WTC11 (cell line): ENCODE data around the gene CCM2L. TPM values are rescaled to one million over a fixed set of nuclear protein-coding genes. Genes with fewer than 3 reads are reported as not detected.

ENCODE experiments used
- ATAC-seq: fragments of 200-7000 bp; cut with Tn5 transposase; 2 replicates; pipeline ENCODE4 v1.10.0; 2021; ENCODE audit warnings: mild to moderate bottlenecking, moderate library complexity
- CTCF ChIA-PET: fragments of 300-600 bp; sonication (Branson Sonifier 250); formaldehyde crosslinking; loops from one replicate; lab custom pipeline; 2021; ENCODE audit warnings: antibody characterized with exemption; lab: Charles Lee
- POLR2A ChIA-PET: fragments of 350-600 bp; sonication (Branson Sonifier 250); formaldehyde crosslinking; loops from one replicate; lab custom pipeline; 2021; ENCODE audit warnings: antibody characterized with exemption; lab: Charles Lee
- DNase-seq: peaks from one replicate; pipeline ENCODE4 v3.0.0; 2021; ENCODE audit warnings: low spot score
- H3K27ac Mint-ChIP-seq: 2 replicates; pipeline ENCODE4 v1.8.0; 2021; ENCODE audit warnings: mixed read lengths
- H3K27me3 Mint-ChIP-seq: 2 replicates; pipeline ENCODE4 v1.8.0; 2021; ENCODE audit warnings: low read depth, mild to moderate bottlenecking, moderate library complexity, mixed read lengths
- H3K36me3 Mint-ChIP-seq: 2 replicates; pipeline ENCODE4 v1.8.0; 2021; ENCODE audit warnings: mixed read lengths
- H3K4me1 Mint-ChIP-seq: 2 replicates; pipeline ENCODE4 v1.8.0; 2022; ENCODE audit warnings: mixed read lengths
- H3K4me3 Mint-ChIP-seq: 2 replicates; pipeline ENCODE4 v1.8.0; 2021; ENCODE audit warnings: mild to moderate bottlenecking, moderate library complexity, mixed read lengths
- H3K9me3 Mint-ChIP-seq: 2 replicates; pipeline ENCODE4 v1.8.0; 2021; ENCODE audit warnings: mixed read lengths
- CREM ChIP-seq: sonication (generic); formaldehyde crosslinking; IDR thresholded peaks from 2 replicates; pipeline ENCODE4 v1.8.1; 2022; ENCODE audit warnings: mild to moderate bottlenecking, missing genetic modification reagents, moderate library complexity
- FOXJ3 ChIP-seq: sonication (generic); formaldehyde crosslinking; IDR thresholded peaks from 2 replicates; pipeline ENCODE4 v1.9.0; 2021; ENCODE audit warnings: missing genetic modification reagents, mild to moderate bottlenecking, borderline replicate concordance
- FOXK1 ChIP-seq: sonication (generic); formaldehyde crosslinking; IDR thresholded peaks from 2 replicates; pipeline ENCODE4 v1.8.0; 2022; ENCODE audit warnings: mild to moderate bottlenecking, moderate library complexity, missing genetic modification reagents
- FOXP1 ChIP-seq: sonication (generic); formaldehyde crosslinking; IDR thresholded peaks from 2 replicates; pipeline ENCODE4 v1.8.0; 2022; ENCODE audit warnings: missing genetic modification reagents, mild to moderate bottlenecking, moderate library complexity, borderline replicate concordance
- GRHL2 ChIP-seq: fragments of 250-450 bp; sonication (Bioruptor Pico); IDR thresholded peaks from 2 replicates; pipeline ENCODE4 v1.8.0; 2022; ENCODE audit warnings: mild to moderate bottlenecking, moderate library complexity; ENCODE audit not compliant: insufficient replicate concordance, severe bottlenecking
- NFE2L1 ChIP-seq: sonication (generic); formaldehyde crosslinking; IDR thresholded peaks from 2 replicates; pipeline ENCODE4 v1.8.1; 2023; ENCODE audit warnings: missing genetic modification reagents
- NR1H2 ChIP-seq: sonication (generic); formaldehyde crosslinking; IDR thresholded peaks from 2 replicates; pipeline ENCODE4 v1.9.0; 2021; ENCODE audit warnings: mild to moderate bottlenecking, moderate library complexity, missing genetic modification reagents
- NR2C2 ChIP-seq: sonication (generic); formaldehyde crosslinking; IDR thresholded peaks from 2 replicates; pipeline ENCODE4 v1.8.0; 2022; ENCODE audit warnings: mild to moderate bottlenecking, missing genetic modification reagents
- PRRX2 ChIP-seq: fragments of 250-450 bp; sonication (Bioruptor Pico); IDR thresholded peaks from 2 replicates; pipeline ENCODE4 v1.8.0; 2021; ENCODE audit warnings: mild to moderate bottlenecking
- RELA ChIP-seq: sonication (generic); formaldehyde crosslinking; IDR thresholded peaks from 2 replicates; pipeline ENCODE4 v1.8.1; 2022; ENCODE audit warnings: missing genetic modification reagents, mild to moderate bottlenecking, borderline replicate concordance
- SP1 ChIP-seq: sonication (generic); formaldehyde crosslinking; conservative IDR thresholded peaks from 2 replicates; pipeline ENCODE4 v1.8.1; 2022; ENCODE audit warnings: missing genetic modification reagents
- ZBTB21 ChIP-seq: sonication (generic); formaldehyde crosslinking; IDR thresholded peaks from 2 replicates; pipeline ENCODE4 v1.8.1; 2023; ENCODE audit warnings: mild to moderate bottlenecking, missing genetic modification reagents, borderline replicate concordance
- ZNF138 ChIP-seq: sonication (generic); formaldehyde crosslinking; conservative IDR thresholded peaks from 2 replicates; pipeline ENCODE4 v1.8.1; 2022; ENCODE audit warnings: mild to moderate bottlenecking, moderate library complexity, missing genetic modification reagents
- ZNF219 ChIP-seq: sonication (generic); formaldehyde crosslinking; IDR thresholded peaks from 2 replicates; pipeline ENCODE4 v1.8.0; 2023; ENCODE audit warnings: missing genetic modification reagents, mild to moderate bottlenecking, borderline replicate concordance
- total RNA-seq: library from RNA; stranded (reverse); gene quantifications from 3 replicates; pipeline ENCODE4 v1.2.3, GENCODE V29; 2021
- TF ChIP-seq, protein P1 (sequence below): fragments of 250-450 bp; sonication (Bioruptor Pico); IDR thresholded peaks from 2 replicates; pipeline ENCODE4 v1.9.0; 2021; ENCODE audit warnings: mild to moderate bottlenecking
- TF ChIP-seq, protein P2 (sequence below): fragments of 250-450 bp; sonication (Bioruptor Pico); IDR thresholded peaks from 2 replicates; pipeline ENCODE4 v2.1.2; 2022; ENCODE audit warnings: mild to moderate bottlenecking, moderate library complexity
- TF ChIP-seq, protein P3 (sequence below): sonication (generic); formaldehyde crosslinking; IDR thresholded peaks from 2 replicates; pipeline ENCODE4 v1.8.0; 2023; ENCODE audit warnings: missing genetic modification reagents, mild to moderate bottlenecking, borderline replicate concordance
- TF ChIP-seq, protein P4 (sequence below): fragments of 250-450 bp; sonication (Bioruptor Pico); IDR thresholded peaks from 2 replicates; pipeline ENCODE4 v1.9.0; 2021; ENCODE audit warnings: moderate library complexity, mild to moderate bottlenecking, inconsistent platforms, borderline replicate concordance
- TF ChIP-seq, protein P5 (sequence below): sonication (generic); formaldehyde crosslinking; conservative IDR thresholded peaks from 2 replicates; pipeline ENCODE4 v1.8.1; 2023; ENCODE audit warnings: mild to moderate bottlenecking, low read depth, missing genetic modification reagents, moderate library complexity
- TF ChIP-seq, protein P6 (sequence below): sonication (generic); formaldehyde crosslinking; IDR thresholded peaks from 2 replicates; pipeline ENCODE4 v1.8.0; 2022; ENCODE audit warnings: mild to moderate bottlenecking, missing genetic modification reagents
- TF ChIP-seq, protein P7 (sequence below): sonication (generic); formaldehyde crosslinking; IDR thresholded peaks from 2 replicates; pipeline ENCODE4 v1.8.0; 2022; ENCODE audit warnings: mild to moderate bottlenecking, missing genetic modification reagents
- TF ChIP-seq, protein P8 (sequence below): sonication (generic); formaldehyde crosslinking; IDR thresholded peaks from 2 replicates; pipeline ENCODE4 v1.8.1; 2022; ENCODE audit warnings: mild to moderate bottlenecking, moderate library complexity, missing genetic modification reagents

CCM2L gene
- total RNA-seq, 1 experiment from 2014 or later = 7.8 TPM

DNA sequence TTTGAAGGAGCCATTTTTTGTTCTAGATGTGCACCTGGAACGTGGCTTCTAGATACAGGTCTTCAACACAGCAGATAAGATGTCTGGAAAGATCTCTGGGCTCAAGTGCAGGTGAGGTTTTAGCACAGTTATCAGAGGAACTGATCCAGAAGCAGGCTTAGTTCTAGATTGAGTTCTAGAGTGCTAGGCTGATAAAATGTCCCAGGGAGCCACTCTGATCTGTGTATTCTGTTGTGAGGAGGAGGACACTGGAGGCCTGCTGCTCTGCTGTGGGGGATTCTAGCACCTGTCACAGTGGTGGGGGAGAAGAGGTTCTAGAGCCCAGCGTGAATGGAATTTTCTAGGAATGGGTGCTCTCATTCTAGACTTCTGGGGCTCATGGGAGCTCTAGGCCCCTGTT, 12.0 kb upstream of the CCM2L start:
- TF ChIP-seq, protein P1, sequence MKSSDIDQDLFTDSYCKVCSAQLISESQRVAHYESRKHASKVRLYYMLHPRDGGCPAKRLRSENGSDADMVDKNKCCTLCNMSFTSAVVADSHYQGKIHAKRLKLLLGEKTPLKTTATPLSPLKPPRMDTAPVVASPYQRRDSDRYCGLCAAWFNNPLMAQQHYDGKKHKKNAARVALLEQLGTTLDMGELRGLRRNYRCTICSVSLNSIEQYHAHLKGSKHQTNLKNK (CRISPR knock-in tag) = no peak
- TF ChIP-seq NFE2L1 (CRISPR knock-in tag) (no peak), PRRX2 (CRISPR knock-in tag) (no peak), CREM (no peak), NR1H2 (no peak), RELA (CRISPR knock-in tag) (no peak), FOXJ3 (CRISPR knock-in tag) (no peak), NR2C2 (CRISPR knock-in tag) (no peak)
- TF ChIP-seq, protein P2, sequence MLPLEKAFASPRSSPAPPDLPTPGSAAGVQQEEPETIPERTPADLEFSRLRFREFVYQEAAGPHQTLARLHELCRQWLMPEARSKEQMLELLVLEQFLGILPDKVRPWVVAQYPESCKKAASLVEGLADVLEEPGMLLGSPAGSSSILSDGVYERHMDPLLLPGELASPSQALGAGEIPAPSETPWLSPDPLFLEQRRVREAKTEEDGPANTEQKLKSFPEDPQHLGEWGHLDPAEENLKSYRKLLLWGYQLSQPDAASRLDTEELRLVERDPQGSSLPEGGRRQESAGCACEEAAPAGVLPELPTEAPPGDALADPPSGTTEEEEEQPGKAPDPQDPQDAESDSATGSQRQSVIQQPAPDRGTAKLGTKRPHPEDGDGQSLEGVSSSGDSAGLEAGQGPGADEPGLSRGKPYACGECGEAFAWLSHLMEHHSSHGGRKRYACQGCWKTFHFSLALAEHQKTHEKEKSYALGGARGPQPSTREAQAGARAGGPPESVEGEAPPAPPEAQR = no peak
- TF ChIP-seq, protein P3, sequence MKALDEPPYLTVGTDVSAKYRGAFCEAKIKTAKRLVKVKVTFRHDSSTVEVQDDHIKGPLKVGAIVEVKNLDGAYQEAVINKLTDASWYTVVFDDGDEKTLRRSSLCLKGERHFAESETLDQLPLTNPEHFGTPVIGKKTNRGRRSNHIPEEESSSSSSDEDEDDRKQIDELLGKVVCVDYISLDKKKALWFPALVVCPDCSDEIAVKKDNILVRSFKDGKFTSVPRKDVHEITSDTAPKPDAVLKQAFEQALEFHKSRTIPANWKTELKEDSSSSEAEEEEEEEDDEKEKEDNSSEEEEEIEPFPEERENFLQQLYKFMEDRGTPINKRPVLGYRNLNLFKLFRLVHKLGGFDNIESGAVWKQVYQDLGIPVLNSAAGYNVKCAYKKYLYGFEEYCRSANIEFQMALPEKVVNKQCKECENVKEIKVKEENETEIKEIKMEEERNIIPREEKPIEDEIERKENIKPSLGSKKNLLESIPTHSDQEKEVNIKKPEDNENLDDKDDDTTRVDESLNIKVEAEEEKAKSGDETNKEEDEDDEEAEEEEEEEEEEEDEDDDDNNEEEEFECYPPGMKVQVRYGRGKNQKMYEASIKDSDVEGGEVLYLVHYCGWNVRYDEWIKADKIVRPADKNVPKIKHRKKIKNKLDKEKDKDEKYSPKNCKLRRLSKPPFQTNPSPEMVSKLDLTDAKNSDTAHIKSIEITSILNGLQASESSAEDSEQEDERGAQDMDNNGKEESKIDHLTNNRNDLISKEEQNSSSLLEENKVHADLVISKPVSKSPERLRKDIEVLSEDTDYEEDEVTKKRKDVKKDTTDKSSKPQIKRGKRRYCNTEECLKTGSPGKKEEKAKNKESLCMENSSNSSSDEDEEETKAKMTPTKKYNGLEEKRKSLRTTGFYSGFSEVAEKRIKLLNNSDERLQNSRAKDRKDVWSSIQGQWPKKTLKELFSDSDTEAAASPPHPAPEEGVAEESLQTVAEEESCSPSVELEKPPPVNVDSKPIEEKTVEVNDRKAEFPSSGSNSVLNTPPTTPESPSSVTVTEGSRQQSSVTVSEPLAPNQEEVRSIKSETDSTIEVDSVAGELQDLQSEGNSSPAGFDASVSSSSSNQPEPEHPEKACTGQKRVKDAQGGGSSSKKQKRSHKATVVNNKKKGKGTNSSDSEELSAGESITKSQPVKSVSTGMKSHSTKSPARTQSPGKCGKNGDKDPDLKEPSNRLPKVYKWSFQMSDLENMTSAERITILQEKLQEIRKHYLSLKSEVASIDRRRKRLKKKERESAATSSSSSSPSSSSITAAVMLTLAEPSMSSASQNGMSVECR = no peak
- TF ChIP-seq, protein P4, sequence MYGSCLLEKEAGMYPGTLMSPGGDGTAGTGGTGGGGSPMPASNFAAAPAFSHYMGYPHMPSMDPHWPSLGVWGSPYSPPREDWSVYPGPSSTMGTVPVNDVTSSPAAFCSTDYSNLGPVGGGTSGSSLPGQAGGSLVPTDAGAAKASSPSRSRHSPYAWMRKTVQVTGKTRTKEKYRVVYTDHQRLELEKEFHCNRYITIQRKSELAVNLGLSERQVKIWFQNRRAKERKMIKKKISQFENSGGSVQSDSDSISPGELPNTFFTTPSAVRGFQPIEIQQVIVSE (CRISPR knock-in tag) = no peak
- TF ChIP-seq, protein P5, sequence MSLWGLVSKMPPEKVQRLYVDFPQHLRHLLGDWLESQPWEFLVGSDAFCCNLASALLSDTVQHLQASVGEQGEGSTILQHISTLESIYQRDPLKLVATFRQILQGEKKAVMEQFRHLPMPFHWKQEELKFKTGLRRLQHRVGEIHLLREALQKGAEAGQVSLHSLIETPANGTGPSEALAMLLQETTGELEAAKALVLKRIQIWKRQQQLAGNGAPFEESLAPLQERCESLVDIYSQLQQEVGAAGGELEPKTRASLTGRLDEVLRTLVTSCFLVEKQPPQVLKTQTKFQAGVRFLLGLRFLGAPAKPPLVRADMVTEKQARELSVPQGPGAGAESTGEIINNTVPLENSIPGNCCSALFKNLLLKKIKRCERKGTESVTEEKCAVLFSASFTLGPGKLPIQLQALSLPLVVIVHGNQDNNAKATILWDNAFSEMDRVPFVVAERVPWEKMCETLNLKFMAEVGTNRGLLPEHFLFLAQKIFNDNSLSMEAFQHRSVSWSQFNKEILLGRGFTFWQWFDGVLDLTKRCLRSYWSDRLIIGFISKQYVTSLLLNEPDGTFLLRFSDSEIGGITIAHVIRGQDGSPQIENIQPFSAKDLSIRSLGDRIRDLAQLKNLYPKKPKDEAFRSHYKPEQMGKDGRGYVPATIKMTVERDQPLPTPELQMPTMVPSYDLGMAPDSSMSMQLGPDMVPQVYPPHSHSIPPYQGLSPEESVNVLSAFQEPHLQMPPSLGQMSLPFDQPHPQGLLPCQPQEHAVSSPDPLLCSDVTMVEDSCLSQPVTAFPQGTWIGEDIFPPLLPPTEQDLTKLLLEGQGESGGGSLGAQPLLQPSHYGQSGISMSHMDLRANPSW = no peak
- TF ChIP-seq, protein P6, sequence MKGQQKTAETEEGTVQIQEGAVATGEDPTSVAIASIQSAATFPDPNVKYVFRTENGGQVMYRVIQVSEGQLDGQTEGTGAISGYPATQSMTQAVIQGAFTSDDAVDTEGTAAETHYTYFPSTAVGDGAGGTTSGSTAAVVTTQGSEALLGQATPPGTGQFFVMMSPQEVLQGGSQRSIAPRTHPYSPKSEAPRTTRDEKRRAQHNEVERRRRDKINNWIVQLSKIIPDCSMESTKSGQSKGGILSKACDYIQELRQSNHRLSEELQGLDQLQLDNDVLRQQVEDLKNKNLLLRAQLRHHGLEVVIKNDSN (CRISPR knock-in tag) = no peak
- peaks cover 44% of the 10 kb centered on the region for H3K27me3 Mint-ChIP-seq
- H3K27ac Mint-ChIP-seq = no peak overlapping the region

DNA sequence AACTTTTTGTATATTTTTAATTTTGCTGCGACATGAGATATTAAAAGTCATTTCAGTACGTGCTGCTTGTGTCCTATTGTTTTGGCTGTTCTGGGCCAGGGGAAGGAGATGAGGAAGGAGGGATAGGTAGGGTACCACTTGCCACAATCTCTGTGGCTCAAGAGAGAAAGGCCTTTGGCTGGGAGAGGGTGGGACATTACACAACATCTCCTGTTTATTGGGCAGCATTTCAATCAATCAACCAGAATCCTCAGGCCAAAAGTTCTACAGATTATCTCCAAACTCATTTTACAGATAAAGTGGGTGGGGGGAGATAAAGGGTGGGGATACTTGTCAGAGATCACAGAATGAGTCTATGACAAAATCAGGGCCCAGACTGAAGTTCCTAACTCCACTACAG, 6.9 kb upstream of the CCM2L start:
- DNase-seq (no peak), ATAC-seq (no peak)
- Mint-ChIP-seq H3K36me3 (no peaks in the 10 kb centered on the region), H3K9me3 (no peaks in the 10 kb centered on the region), H3K4me3 (no peak overlapping the region), H3K27me3 (peaks cover 5% of the 10 kb centered on the region; the same call in 1 of the 2 replicates), H3K27ac (no peak overlapping the region), H3K4me1 (peaks cover 21% of the 10 kb centered on the region)
- ChIA-PET POLR2A (no interaction called here), CTCF (interaction anchor here (1.9 kb wide), 1 partner anchor 27 kb away, joined by 4 read pairs; no protein-coding TSS in a partner anchor)
- TF ChIP-seq ZNF219 (CRISPR knock-in tag) = no peak
- TF ChIP-seq ZNF138 (CRISPR knock-in tag) = no peak
- no peak for TF ChIP-seq RELA (CRISPR knock-in tag)
- no peak for TF ChIP-seq ZBTB21
- TF ChIP-seq FOXP1 (CRISPR knock-in tag) = no peak
- no peak for TF ChIP-seq SP1
- TF ChIP-seq, protein P7, sequence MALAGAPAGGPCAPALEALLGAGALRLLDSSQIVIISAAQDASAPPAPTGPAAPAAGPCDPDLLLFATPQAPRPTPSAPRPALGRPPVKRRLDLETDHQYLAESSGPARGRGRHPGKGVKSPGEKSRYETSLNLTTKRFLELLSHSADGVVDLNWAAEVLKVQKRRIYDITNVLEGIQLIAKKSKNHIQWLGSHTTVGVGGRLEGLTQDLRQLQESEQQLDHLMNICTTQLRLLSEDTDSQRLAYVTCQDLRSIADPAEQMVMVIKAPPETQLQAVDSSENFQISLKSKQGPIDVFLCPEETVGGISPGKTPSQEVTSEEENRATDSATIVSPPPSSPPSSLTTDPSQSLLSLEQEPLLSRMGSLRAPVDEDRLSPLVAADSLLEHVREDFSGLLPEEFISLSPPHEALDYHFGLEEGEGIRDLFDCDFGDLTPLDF (CRISPR knock-in tag) = no peak
- TF ChIP-seq FOXK1 = no peak
- TF ChIP-seq, protein P4 (CRISPR knock-in tag) = no peak
- TF ChIP-seq, protein P8, sequence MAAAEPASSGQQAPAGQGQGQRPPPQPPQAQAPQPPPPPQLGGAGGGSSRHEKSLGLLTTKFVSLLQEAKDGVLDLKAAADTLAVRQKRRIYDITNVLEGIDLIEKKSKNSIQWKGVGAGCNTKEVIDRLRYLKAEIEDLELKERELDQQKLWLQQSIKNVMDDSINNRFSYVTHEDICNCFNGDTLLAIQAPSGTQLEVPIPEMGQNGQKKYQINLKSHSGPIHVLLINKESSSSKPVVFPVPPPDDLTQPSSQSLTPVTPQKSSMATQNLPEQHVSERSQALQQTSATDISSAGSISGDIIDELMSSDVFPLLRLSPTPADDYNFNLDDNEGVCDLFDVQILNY (CRISPR knock-in tag) = no peak
- no peak for TF ChIP-seq GRHL2 (CRISPR knock-in tag)
- no peak for TF ChIP-seq FOXJ3 (CRISPR knock-in tag)

More for the DNA sequence above, 12.0 kb upstream of the CCM2L start:
- Mint-ChIP-seq H3K9me3 (no peaks in the 10 kb centered on the region), H3K4me1 (peaks cover 7% of the 10 kb centered on the region), H3K4me3 (no peak overlapping the region), H3K36me3 (no peaks in the 10 kb centered on the region)
- CTCF ChIA-PET = interaction anchor here (1.3 kb wide), 1 partner anchor 20 kb away, joined by 3 read pairs; no protein-coding TSS in a partner anchor
- no peak for ATAC-seq
- no peak for DNase-seq
- POLR2A ChIA-PET = no interaction called here
